ENCODE data around the gene HMGCLL1. TPM values are rescaled to one million over a fixed set of nuclear protein-coding genes. Genes with fewer than 3 reads are reported as not detected.

HMGCLL1 gene
- total and polyA plus RNA-seq, 8 donors, result 4.2 to 13.9 (median 8.0) TPM

- no peaks in the 10 kb centered on the region for H3K36me3 ChIP-seq
- DNase-seq (peak in 1 of 4 donors; percentile 36), ATAC-seq (no peak)
- no peak overlapping the region for H3K27ac ChIP-seq
- intact Hi-C loops (cut with DNase I), result no loop called here
- H3K9me3 ChIP-seq, result peaks cover 0 to 12% of the 10 kb centered on the region in 2 donors
- H3K27me3 ChIP-seq, result peaks cover 0 to 15% of the 10 kb centered on the region in 2 donors
- no peak overlapping the region for H3K4me3 ChIP-seq
- TF ChIP-seq CTCF (IDR thresholded peaks at IDR 0.05), result no peak
- H3K4me1 ChIP-seq, result no peaks in the 10 kb centered on the region
Measured at GRCh38 chr6:55574556-55574955, 4.4 kb downstream of the HMGCLL1 start.

DNA sequence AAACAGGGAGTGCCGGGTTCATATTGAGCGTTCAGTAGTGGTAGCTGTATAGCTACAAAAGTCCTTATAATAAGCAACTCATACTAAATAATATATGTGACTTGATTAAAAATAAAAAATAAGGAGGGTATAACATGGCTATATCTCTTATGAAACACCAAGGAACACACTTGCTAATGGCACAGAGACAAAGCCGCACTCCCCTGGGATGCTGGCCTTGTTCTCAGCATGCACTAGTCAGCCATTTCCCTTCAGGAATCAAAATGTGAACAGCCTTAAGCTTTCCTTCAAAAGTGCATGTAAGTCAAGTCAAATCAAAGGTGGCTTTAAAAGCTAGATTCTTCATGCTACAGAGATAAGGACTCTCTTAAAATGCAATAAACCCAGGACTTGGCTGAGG lies 9.4 kb downstream of the HMGCLL1 start:
- TF ChIP-seq CTCF (IDR thresholded peaks at IDR 0.05), result no peak
- Histone ChIP-seq H3K4me3 (no peak overlapping the region), H3K36me3 (no peaks in the 10 kb centered on the region), H3K9me3 (peaks cover 0 to 12% of the 10 kb centered on the region in 2 donors), H3K4me1 (no peaks in the 10 kb centered on the region), H3K27ac (peak overlapping the region in 1 of 2 donors; percentile 19), H3K27me3 (no peaks in the 10 kb centered on the region)
- ATAC-seq (no peak), DNase-seq (no peak)
- intact Hi-C loops (cut with DNase I), result no loop called here

- DNase-seq (peak in 2 of 4 donors; percentile 72 to 86), ATAC-seq (peak; percentile 78)
- TF ChIP-seq CTCF (IDR thresholded peaks at IDR 0.05), result no peak
- Histone ChIP-seq H3K9me3 (peaks cover 0 to 12% of the 10 kb centered on the region in 2 donors), H3K27ac (peak overlapping the region in 1 of 2 donors; percentile 19), H3K36me3 (no peaks in the 10 kb centered on the region), H3K4me3 (no peak overlapping the region), H3K27me3 (no peaks in the 10 kb centered on the region), H3K4me1 (no peaks in the 10 kb centered on the region)
- intact Hi-C loops (cut with DNase I), result no loop called here
Measured at GRCh38 chr6:55568808-55569439, 10.1 kb downstream of the HMGCLL1 start.

DNA sequence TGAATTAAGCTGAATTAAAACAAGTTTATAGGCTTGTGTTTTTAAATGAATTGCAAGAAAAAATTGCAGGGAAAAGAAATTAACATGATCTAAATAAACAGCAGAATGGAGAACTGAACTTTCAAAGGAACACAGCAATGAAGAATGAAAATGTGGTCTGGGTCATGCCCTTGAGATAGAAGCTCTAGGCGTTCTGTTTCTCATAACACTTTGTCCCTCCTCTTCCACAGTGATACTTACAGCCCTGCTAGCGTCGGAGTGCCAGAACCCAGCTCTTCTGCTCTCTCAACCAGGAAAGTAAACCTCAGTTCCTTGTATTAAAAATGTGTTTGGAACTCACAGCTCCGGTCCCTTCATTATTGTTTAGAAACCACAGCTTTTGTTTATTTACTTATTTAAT lies 11.4 kb downstream of the HMGCLL1 start:
- ATAC-seq, result no peak
- no peaks in the 10 kb centered on the region for H3K4me1 ChIP-seq

More for the DNA sequence above, 11.4 kb downstream of the HMGCLL1 start:
- TF ChIP-seq CTCF (IDR thresholded peaks at IDR 0.05), result no peak
- no peak overlapping the region for H3K4me3 ChIP-seq
- no peaks in the 10 kb centered on the region for H3K9me3 ChIP-seq
- H3K36me3 ChIP-seq, result no peaks in the 10 kb centered on the region
- no peaks in the 10 kb centered on the region for H3K27me3 ChIP-seq
- H3K27ac ChIP-seq, result peak overlapping the region in 1 of 2 donors; percentile 39
- intact Hi-C loops (cut with DNase I), result no loop called here
- DNase-seq, result peak in 1 of 4 donors; percentile 43

Measured in left lung (tissue), 10 donors.